NCI-H526 treated with DMSO at 0.1 percent for 48 hours (cell line): ENCODE data around the gene MARVELD1.

Experiments
- DNase-seq: peaks from one replicate; lab custom pipeline; 2025; lab: John Stamatoyannopoulos, UW

Gene MARVELD1

GRCh38 chr10:97721871-97722780 lies 8.6 kb downstream of the MARVELD1 start:
- no peak for DNase-seq

- DNase-seq: no peak
Observed at GRCh38 chr10:97723001-97723400, 9.5 kb downstream of the MARVELD1 start.

- DNase-seq: no peak
Observed at GRCh38 chr10:97724341-97724941, 10.9 kb downstream of the MARVELD1 start.

- DNase-seq: no peak
Observed at GRCh38 chr10:97726636-97727178, 13.2 kb downstream of the MARVELD1 start.

- no peak for DNase-seq
Observed at GRCh38 chr10:97729014-97729413, 15.5 kb downstream of the MARVELD1 start.

GRCh38 chr10:97731346-97732051 lies 18.0 kb downstream of the MARVELD1 start:
- DNase-seq: peak; percentile 31

- DNase-seq: no peak
Observed at GRCh38 chr10:97732052-97732359, 18.5 kb downstream of the MARVELD1 start.

GRCh38 chr10:97733256-97733655 lies 19.7 kb downstream of the MARVELD1 start:
- no peak for DNase-seq

- DNase-seq: no peak
Observed at GRCh38 chr10:97734021-97734420, 20.5 kb downstream of the MARVELD1 start.

- no peak for DNase-seq
Observed at GRCh38 chr10:97736403-97736901, 22.9 kb downstream of the MARVELD1 start.

- DNase-seq: peak; percentile 64
Observed at GRCh38 chr10:97736902-97737769, 23.6 kb downstream of the MARVELD1 start, which contains the start of gene ZFYVE27. ZFYVE27 (plus strand) TSS chr10:97737128; CDS start chr10:97738478, 1,350 bp downstream.

- no peak for DNase-seq
Observed at GRCh38 chr10:97737770-97738265, 24.3 kb downstream of the MARVELD1 start.

- DNase-seq: no peak
Observed at GRCh38 chr10:97738616-97739015, 25.1 kb downstream of the MARVELD1 start.

- DNase-seq: no peak
Observed at GRCh38 chr10:97740613-97741012, 27.1 kb downstream of the MARVELD1 start.

- DNase-seq: no peak
Observed at GRCh38 chr10:97743169-97743943, 29.8 kb downstream of the MARVELD1 start.

- DNase-seq: no peak
Observed at GRCh38 chr10:97744405-97745035, 31.0 kb downstream of the MARVELD1 start.

GRCh38 chr10:97747573-97747972 lies 34.0 kb downstream of the MARVELD1 start:
- DNase-seq: no peak

- no peak for DNase-seq
Observed at GRCh38 chr10:97748116-97748515, 34.6 kb downstream of the MARVELD1 start.

GRCh38 chr10:97752956-97753355 lies 39.4 kb downstream of the MARVELD1 start:
- DNase-seq: no peak

- no peak for DNase-seq
Observed at GRCh38 chr10:97754726-97755125, 41.2 kb downstream of the MARVELD1 start.
